HG02970 (cell line): ENCODE measurements around the gene TSSK3.
"Not testable (repeated sequence)": the region's sequence is repeated elsewhere in the genome, so short reads cannot be mapped to it uniquely, and the experiment has no call there.

Source experiments
- ATAC-seq: cut with Tn5 transposase; IDR thresholded peaks from one replicate; pipeline ENCODE4 v1.9.1; 2021; ENCODE audit warnings: mild to moderate bottlenecking, moderate library complexity, moderate number of reproducible peaks; ENCODE audit not compliant: unreplicated experiment, low FRiP score

The TSSK3 gene

GRCh38 chr1:32394890-32395432 is 32.6 kb downstream of the TSSK3 start:
- no peak for ATAC-seq

- not testable (repeated sequence) for ATAC-seq
These were observed 34.2 kb downstream of the TSSK3 start for GRCh38 chr1:32396524-32396923.

GRCh38 chr1:32398401-32398800 is 36.1 kb downstream of the TSSK3 start:
- no peak for ATAC-seq

GRCh38 chr1:32399843-32400242 is 37.5 kb downstream of the TSSK3 start:
- no peak for ATAC-seq

- ATAC-seq, result no peak
These were observed 38.7 kb downstream of the TSSK3 start for GRCh38 chr1:32400876-32401631.

- ATAC-seq, result no peak
These were observed 42.6 kb downstream of the TSSK3 start for GRCh38 chr1:32404946-32405345.

- ATAC-seq, result no peak
These were observed 43.5 kb downstream of the TSSK3 start for GRCh38 chr1:32405672-32406467.

GRCh38 chr1:32406629-32407111 is 44.3 kb downstream of the TSSK3 start:
- no peak for ATAC-seq

- no peak for ATAC-seq
These were observed 48.9 kb downstream of the TSSK3 start for GRCh38 chr1:32411261-32411660.

- ATAC-seq, result no peak
These were observed 51.3 kb downstream of the TSSK3 start for GRCh38 chr1:32413507-32414185.
